Hepatocyte (in vitro differentiated cells): ENCODE results near the gene RASGEF1C.

Experiments used
- CTCF ChIP-seq: fragments of 200-600 bp; sonication (generic); IDR thresholded peaks from 2 replicates; pipeline ENCODE4 v1.5.1; 2016; ENCODE audit warnings: antibody characterized with exemption, mild to moderate bottlenecking; ENCODE audit not compliant: poor library complexity
- EZH2phosphoT487 ChIP-seq: fragments of 200-600 bp; sonication (generic); IDR thresholded peaks from one replicate; pipeline ENCODE4 v1.6.1; 2018; ENCODE audit warnings: antibody characterized with exemption, mild to moderate bottlenecking, low read depth, moderate library complexity; ENCODE audit not compliant: unreplicated experiment, severe bottlenecking

GRCh38 chr5:180095545-180095944 is 113.5 kb downstream of the RASGEF1C start:
- TF ChIP-seq CTCF (no peak), EZH2phosphoT487 (no peak)
